HFFc6 (cell line): ENCODE results near the gene HDGFL3. TPM values are rescaled to one million over a fixed set of nuclear protein-coding genes. Genes with fewer than 3 reads are reported as not detected.

ENCODE experiments used
- DNase-seq: peaks from one replicate; pipeline ENCODE4 v3.0.0-alpha.2; 2018
- H3K27ac Mint-ChIP-seq: 2 replicates; pipeline ENCODE4 v1.8.0; 2020; ENCODE audit warnings: mild to moderate bottlenecking, mixed read lengths
- H3K27me3 Mint-ChIP-seq: 2 replicates; pipeline ENCODE4 v1.8.0; 2021; ENCODE audit warnings: mild to moderate bottlenecking, moderate library complexity, mixed read lengths; ENCODE audit not compliant: insufficient read depth
- H3K36me3 Mint-ChIP-seq: 2 replicates; pipeline ENCODE4 v1.8.0; 2021; ENCODE audit warnings: low read depth, mixed read lengths
- H3K4me1 Mint-ChIP-seq: 2 replicates; pipeline ENCODE4 v1.8.0; 2020; ENCODE audit warnings: low read depth, mixed read lengths
- H3K4me3 Mint-ChIP-seq: 2 replicates; pipeline ENCODE4 v1.8.0; 2020; ENCODE audit warnings: mild to moderate bottlenecking, moderate library complexity, mixed read lengths
- H3K9me3 Mint-ChIP-seq: 2 replicates; pipeline ENCODE4 v1.8.0; 2020; ENCODE audit warnings: mild to moderate bottlenecking, mixed read lengths
- total RNA-seq, 6 experiments: library from RNA; stranded (reverse); fragmentation: NEBNext Ultra II Directional; extraction: Animal tissue kit (Norgen Biotek cat#: 25700); gene quantifications; 2 replicates in 1 of 6; 3 replicates in 5 of 6; pipeline ENCODE4 v1.2.3, GENCODE V29; 2021
- TF ChIP-seq, protein P1 (sequence below): fragments of 200-600 bp; sonication (generic); IDR thresholded peaks from 2 replicates; pipeline ENCODE4 v1.5.0; 2021; ENCODE audit warnings: antibody characterized with exemption, mild to moderate bottlenecking

Gene HDGFL3
- total RNA-seq, 6 experiments from 2014 or later = 40.3 to 64.6 (median 59.2) TPM

DNA sequence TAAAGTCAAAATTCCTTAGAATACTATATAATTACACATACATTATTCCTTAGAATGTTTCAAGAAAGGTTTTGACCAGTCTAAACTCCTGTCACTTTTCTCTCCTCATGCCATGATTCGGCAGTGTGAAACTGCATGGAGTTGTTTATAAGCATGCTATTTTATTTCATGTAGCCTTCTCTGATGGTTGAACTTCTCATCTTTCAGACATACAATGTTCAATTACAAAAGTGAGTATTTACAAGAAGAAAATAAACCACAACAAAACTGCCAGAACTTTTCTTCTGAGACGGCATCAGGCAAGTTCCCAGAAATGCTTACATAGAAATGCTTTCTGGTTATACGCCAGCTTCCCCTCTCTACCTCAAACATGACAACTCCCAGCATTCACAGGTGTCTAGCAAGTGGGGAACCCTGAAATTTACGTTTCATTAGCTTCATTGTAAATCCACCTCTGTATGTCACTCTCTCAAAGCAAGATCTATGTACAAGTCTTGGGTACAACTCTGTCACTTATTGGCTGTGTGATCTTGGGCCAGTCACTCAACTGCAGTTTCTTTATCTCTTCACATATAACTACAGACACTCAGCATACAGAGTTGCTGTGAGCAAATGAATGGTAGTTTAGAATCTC lies 42.7 kb downstream of the HDGFL3 start:
- Mint-ChIP-seq H3K9me3 (peaks cover 17% of the 10 kb centered on the region), H3K4me3 (peak overlapping the region; percentile 14), H3K27me3 (no peaks in the 10 kb centered on the region; the same call in 1 of the 2 replicates), H3K4me1 (peaks cover 68% of the 10 kb centered on the region), H3K27ac (peak overlapping the region; percentile 50), H3K36me3 (peaks cover 61% of the 10 kb centered on the region)
- no peak for DNase-seq
- TF ChIP-seq, protein P1, sequence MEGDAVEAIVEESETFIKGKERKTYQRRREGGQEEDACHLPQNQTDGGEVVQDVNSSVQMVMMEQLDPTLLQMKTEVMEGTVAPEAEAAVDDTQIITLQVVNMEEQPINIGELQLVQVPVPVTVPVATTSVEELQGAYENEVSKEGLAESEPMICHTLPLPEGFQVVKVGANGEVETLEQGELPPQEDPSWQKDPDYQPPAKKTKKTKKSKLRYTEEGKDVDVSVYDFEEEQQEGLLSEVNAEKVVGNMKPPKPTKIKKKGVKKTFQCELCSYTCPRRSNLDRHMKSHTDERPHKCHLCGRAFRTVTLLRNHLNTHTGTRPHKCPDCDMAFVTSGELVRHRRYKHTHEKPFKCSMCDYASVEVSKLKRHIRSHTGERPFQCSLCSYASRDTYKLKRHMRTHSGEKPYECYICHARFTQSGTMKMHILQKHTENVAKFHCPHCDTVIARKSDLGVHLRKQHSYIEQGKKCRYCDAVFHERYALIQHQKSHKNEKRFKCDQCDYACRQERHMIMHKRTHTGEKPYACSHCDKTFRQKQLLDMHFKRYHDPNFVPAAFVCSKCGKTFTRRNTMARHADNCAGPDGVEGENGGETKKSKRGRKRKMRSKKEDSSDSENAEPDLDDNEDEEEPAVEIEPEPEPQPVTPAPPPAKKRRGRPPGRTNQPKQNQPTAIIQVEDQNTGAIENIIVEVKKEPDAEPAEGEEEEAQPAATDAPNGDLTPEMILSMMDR = no peak

DNA sequence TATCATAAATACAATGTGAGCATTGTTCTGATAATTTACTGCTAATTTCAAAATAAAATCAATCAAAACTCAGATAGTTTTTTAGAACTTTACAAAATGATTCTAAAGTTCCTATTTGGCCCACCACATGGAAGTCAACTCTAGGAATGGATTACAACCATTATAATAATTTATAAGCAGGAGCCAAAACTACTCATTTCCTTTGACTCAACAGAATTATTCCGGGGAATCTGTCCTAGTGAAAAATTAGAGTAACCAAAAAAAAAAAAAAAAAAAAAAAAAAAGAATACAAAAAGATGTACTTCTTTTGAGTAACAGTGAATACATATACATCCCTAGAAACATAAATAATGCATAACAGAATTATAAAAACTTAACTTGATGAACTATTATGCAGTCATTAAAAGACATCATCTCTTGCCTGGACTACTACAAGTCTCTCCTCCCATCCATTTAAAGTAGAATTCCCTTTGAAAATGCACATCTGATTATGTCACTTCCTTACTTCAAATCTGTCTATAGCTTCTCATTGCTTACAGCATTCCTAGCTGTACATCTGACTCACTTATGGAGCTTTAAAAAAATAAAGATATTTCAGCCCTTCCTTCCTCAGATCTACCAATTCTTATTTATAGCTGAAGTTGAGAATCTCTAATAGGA lies 43.4 kb downstream of the HDGFL3 start:
- no peaks in the 10 kb centered on the region; the same call in 1 of the 2 replicates for H3K27me3 Mint-ChIP-seq
- H3K9me3 Mint-ChIP-seq = peaks cover 17% of the 10 kb centered on the region
- DNase-seq = peak; percentile 49
- peak overlapping the region; percentile 55 for H3K27ac Mint-ChIP-seq
- TF ChIP-seq, protein P1 = no peak; the same call in 1 of the 2 replicates
- H3K4me1 Mint-ChIP-seq = peaks cover 62% of the 10 kb centered on the region
- H3K4me3 Mint-ChIP-seq = peak overlapping the region; percentile 14
- peaks cover 61% of the 10 kb centered on the region for H3K36me3 Mint-ChIP-seq

DNA sequence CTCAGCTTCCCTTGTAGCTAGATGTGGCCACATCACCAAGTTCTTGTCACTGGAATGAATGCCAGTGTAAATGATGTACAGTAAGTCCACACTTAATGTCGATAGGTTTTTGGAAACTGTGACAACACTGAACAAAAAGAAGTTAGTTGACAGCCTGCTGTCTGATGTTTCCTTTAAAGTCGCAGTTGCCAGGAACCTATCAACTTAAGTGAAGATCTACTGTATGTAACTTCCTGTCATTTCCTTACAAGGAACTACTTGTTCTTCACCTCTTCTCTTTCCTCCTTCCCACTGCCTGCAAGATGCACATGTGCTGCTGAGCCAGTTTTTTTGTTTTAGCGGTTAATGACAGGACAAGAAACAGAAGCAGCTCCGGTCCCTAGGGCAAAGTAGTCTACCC lies 44.6 kb downstream of the HDGFL3 start:
- H3K27me3 Mint-ChIP-seq = no peaks in the 10 kb centered on the region; the same call in 1 of the 2 replicates
- H3K27ac Mint-ChIP-seq = peak overlapping the region; percentile 51
- H3K4me3 Mint-ChIP-seq = no peak overlapping the region; the same call in 1 of the 2 replicates
- H3K4me1 Mint-ChIP-seq = peaks cover 56% of the 10 kb centered on the region
- DNase-seq = no peak
- H3K9me3 Mint-ChIP-seq = peaks cover 17% of the 10 kb centered on the region
- TF ChIP-seq, protein P1 = no peak
- peaks cover 49% of the 10 kb centered on the region for H3K36me3 Mint-ChIP-seq

DNA sequence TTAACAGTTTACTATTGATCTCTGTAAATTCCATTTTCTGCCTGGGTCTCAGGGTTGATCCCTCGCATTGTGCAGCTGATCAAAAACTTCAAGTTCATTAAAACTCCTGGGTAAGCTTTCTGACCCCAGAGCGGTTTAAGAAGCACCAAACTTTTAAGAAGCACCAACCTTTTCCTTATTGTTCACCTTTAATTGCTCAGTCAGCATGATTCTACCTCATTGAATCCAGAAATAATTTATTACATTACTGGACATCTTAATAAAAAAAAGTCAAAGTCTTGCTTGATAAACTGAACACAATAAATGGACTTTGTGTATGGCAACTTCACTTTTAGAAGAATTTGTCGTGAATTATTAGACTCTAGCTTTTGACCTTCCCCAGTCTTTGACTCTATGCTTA lies 46.9 kb downstream of the HDGFL3 start:
- Mint-ChIP-seq H3K9me3 (peaks cover 4% of the 10 kb centered on the region), H3K4me1 (peaks cover 56% of the 10 kb centered on the region), H3K27ac (no peak overlapping the region), H3K4me3 (no peak overlapping the region), H3K36me3 (peaks cover 39% of the 10 kb centered on the region), H3K27me3 (no peaks in the 10 kb centered on the region)
- no peak for DNase-seq
- TF ChIP-seq, protein P1 = no peak

DNA sequence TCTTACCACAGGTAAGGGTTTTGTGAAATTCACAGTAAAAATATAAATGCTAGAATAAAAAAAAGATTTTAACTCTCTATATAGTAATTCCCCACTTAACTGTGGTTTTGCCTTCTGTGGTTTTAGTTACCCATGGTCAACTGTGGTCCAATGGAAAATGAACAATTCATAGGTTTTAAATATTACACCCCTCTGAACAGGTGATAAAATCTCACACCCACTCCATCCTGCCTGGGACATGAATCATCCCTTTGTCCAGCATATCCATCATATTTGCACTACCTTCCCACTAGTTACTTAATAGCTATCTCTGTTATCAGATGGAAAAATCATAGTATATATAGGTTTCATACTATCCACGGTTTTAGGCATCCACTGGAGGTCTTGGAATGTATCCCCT lies 49.2 kb downstream of the HDGFL3 start:
- no peak for DNase-seq
- H3K36me3 Mint-ChIP-seq = peaks cover 33% of the 10 kb centered on the region
- no peak overlapping the region for H3K4me3 Mint-ChIP-seq
- TF ChIP-seq, protein P1 = no peak
- H3K27ac Mint-ChIP-seq = no peak overlapping the region
- H3K9me3 Mint-ChIP-seq = no peaks in the 10 kb centered on the region
- H3K4me1 Mint-ChIP-seq = peaks cover 40% of the 10 kb centered on the region
- H3K27me3 Mint-ChIP-seq = no peaks in the 10 kb centered on the region
